Measurements from ENCODE around the gene PPT2.

Gene PPT2

GRCh38 chr6:32192608-32193039 is 38.7 kb downstream of the PPT2 start, which contains the start of gene GPSM3:
TSS of gene GPSM3 (minus strand) at chr6:32192643. CDS start at chr6:32192513, 130 bp downstream.
- no peak for TF ChIP-seq FOXP2 (optimal IDR thresholded peaks at IDR 0.05; ENCODE audit: borderline replicate concordance, extremely low read depth, extremely low read length, insufficient read depth)
- no peak for TF ChIP-seq TAF1 (IDR thresholded peaks at IDR 0.05; ENCODE audit: borderline replicate concordance, insufficient read depth, low read length)
- TF ChIP-seq, protein P1, sequence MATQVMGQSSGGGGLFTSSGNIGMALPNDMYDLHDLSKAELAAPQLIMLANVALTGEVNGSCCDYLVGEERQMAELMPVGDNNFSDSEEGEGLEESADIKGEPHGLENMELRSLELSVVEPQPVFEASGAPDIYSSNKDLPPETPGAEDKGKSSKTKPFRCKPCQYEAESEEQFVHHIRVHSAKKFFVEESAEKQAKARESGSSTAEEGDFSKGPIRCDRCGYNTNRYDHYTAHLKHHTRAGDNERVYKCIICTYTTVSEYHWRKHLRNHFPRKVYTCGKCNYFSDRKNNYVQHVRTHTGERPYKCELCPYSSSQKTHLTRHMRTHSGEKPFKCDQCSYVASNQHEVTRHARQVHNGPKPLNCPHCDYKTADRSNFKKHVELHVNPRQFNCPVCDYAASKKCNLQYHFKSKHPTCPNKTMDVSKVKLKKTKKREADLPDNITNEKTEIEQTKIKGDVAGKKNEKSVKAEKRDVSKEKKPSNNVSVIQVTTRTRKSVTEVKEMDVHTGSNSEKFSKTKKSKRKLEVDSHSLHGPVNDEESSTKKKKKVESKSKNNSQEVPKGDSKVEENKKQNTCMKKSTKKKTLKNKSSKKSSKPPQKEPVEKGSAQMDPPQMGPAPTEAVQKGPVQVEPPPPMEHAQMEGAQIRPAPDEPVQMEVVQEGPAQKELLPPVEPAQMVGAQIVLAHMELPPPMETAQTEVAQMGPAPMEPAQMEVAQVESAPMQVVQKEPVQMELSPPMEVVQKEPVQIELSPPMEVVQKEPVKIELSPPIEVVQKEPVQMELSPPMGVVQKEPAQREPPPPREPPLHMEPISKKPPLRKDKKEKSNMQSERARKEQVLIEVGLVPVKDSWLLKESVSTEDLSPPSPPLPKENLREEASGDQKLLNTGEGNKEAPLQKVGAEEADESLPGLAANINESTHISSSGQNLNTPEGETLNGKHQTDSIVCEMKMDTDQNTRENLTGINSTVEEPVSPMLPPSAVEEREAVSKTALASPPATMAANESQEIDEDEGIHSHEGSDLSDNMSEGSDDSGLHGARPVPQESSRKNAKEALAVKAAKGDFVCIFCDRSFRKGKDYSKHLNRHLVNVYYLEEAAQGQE (IDR thresholded peaks at IDR 0.05; ENCODE audit: insufficient read depth in 1 of 2, low read depth in 2 of 2, low read length in 2 of 2), result peak in 1 of 2 experiments; percentile 32; a peak in 1 of 4 replicates

DNA sequence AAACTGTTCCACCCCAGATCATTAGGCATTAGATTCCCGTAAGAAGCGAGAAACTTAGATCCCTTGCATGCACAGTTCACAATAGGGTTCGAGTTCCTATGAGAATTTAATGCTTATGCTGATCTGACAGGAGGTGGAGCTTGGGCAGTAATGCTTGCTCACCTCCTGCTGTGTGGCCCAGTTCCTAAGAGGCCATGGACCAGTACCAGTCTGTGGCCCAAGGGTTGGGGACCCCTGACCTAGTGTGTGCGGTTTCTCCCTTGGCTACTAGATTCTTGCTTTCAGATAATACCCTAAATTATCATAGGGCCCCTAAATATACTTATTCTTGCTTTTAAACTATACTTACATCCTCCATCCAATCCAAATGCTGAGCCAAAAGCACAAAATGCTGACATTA is 40.4 kb downstream of the PPT2 start:
- no peak for TF ChIP-seq SIN3A (IDR thresholded peaks at IDR 0.05; ENCODE audit: borderline replicate concordance, insufficient read depth, low read length)
- no peak for TF ChIP-seq POLR2AphosphoS5 (IDR thresholded peaks at IDR 0.05; ENCODE audit: low read depth, low read length)
- no peak for TF ChIP-seq FOXP2 (optimal IDR thresholded peaks at IDR 0.05; ENCODE audit: borderline replicate concordance, extremely low read depth, extremely low read length, insufficient read depth)
- TF ChIP-seq, protein P1 (IDR thresholded peaks at IDR 0.05; ENCODE audit: insufficient read depth in 1 of 2, low read depth in 2 of 2, low read length in 2 of 2), result no peak
- TF ChIP-seq TAF1 (IDR thresholded peaks at IDR 0.05; ENCODE audit: borderline replicate concordance, insufficient read depth, low read length), result no peak

DNA sequence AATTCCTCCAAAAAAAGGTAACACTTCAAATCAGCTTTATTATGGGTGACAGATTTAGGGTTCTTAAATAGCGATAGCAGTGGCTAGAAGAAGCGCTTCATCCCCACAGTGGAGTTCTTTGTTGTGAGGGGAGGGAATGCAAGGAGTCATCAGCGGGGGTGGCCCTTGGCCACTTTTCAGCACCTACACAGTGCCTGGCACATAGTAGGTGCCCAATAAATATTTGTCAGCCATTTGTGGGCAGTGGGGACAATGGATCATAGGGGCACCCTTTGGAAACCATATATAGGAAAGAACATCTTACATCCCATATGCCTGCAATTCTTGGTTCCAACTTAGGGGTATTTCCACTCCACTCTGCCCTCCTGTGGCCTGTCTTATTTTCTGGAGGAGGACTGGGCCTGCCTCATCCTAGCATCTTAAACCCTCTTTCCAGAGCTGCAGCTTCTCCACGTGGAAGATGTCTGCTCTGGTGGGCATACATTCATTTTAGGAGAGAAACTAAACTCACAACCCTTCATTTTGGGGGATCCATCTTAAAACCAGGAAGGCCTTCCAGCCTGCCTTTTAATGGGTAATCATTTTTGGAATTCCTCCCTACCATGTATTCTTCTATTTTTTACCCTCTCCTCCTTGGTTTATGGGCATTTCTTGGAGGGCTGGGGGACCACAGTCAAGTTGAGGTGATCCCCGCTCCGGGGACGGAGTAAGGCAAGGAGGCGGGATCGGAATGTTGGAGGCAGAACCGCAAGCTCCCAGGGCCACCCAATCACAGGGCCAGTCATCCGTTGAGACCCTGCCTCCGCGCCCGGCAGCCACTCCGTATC is 41.1 kb downstream of the PPT2 start:
- TF ChIP-seq TAF1 (IDR thresholded peaks at IDR 0.05; ENCODE audit: borderline replicate concordance, insufficient read depth, low read length) (no peak), POLR2AphosphoS5 (IDR thresholded peaks at IDR 0.05; ENCODE audit: low read depth, low read length) (peak; percentile 40), FOXP2 (optimal IDR thresholded peaks at IDR 0.05; ENCODE audit: borderline replicate concordance, extremely low read depth, extremely low read length, insufficient read depth) (no peak), SIN3A (IDR thresholded peaks at IDR 0.05; ENCODE audit: borderline replicate concordance, insufficient read depth, low read length) (no peak)
- TF ChIP-seq, protein P1 (IDR thresholded peaks at IDR 0.05; ENCODE audit: insufficient read depth in 1 of 2, low read depth in 2 of 2, low read length in 2 of 2), result no peak; a peak in 1 of 4 replicates

DNA sequence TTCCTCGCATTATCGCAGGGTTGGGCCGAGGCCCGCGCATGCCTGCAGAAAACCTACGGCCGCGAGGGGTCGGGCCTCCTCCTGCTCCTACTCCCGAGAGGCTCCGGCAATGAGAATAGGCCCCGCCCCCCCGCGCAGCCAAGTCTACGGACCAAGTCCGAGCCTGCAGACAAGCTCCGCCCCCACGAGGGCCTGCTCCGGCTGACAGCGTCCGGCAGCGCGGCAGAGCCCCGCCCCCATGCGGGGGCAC is 41.6 kb downstream of the PPT2 start:
- TF ChIP-seq FOXP2 (optimal IDR thresholded peaks at IDR 0.05; ENCODE audit: borderline replicate concordance, extremely low read depth, extremely low read length, insufficient read depth) (no peak), SIN3A (IDR thresholded peaks at IDR 0.05; ENCODE audit: borderline replicate concordance, insufficient read depth, low read length) (no peak), POLR2AphosphoS5 (IDR thresholded peaks at IDR 0.05; ENCODE audit: low read depth, low read length) (no peak), TAF1 (IDR thresholded peaks at IDR 0.05; ENCODE audit: borderline replicate concordance, insufficient read depth, low read length) (no peak)
- TF ChIP-seq, protein P1 (IDR thresholded peaks at IDR 0.05; ENCODE audit: insufficient read depth in 1 of 2, low read depth in 2 of 2, low read length in 2 of 2), result no peak

Data from PFSK-1 (cell line).